SK-MEL-5 (cell line): ENCODE results near the gene ARHGAP9. TPM values are rescaled to one million over a fixed set of nuclear protein-coding genes. Genes with fewer than 3 reads are reported as not detected.
A peak's percentile ranks its signal among the peaks of the same experiment; 100 is the strongest.
"Not testable (repeated sequence)": the region's sequence is repeated elsewhere in the genome, so short reads cannot be mapped to it uniquely, and the experiment has no call there.

Experiments used
- DNase-seq: peaks from one replicate; pipeline ENCODE4 v3.0.0-alpha.2; 2016; ENCODE audit warnings: low read depth, low spot score
- in situ Hi-C: cut with HindIII; loops from 2 replicates; pipeline ENCODE4 v1.10.0; 2016; ENCODE audit warnings: low sequenced_read_pairs, high pct_unique_total_duplicates, low pct_unique_long_range_greater_than_20kb
- total RNA-seq: library from RNA; depleted of rRNA; stranded (reverse); fragments of >200 nt; shearing (Covaris generic); gene quantifications from 2 replicates; pipeline ENCODE4 v1.2.3, GENCODE V29; 2014

Gene ARHGAP9
- total RNA-seq, 1 experiment from 2014 or later = not detected

- peak; percentile 46 for DNase-seq
These were observed 39.5 kb upstream of the ARHGAP9 start for GRCh38 chr12:57518920-57519795.

GRCh38 chr12:57518176-57518919 lies 38.7 kb upstream of the ARHGAP9 start:
- in situ Hi-C loops = no loop called here

More at GRCh38 chr12:57518920-57519795, 39.5 kb upstream of the ARHGAP9 start:
- in situ Hi-C loops = no loop called here

GRCh38 chr12:57517718-57518117 lies 38.1 kb upstream of the ARHGAP9 start:
- in situ Hi-C loops, DNase-seq: not testable (repeated sequence)

More at GRCh38 chr12:57518176-57518919, 38.7 kb upstream of the ARHGAP9 start:
- no peak for DNase-seq

GRCh38 chr12:57517187-57517586 lies 37.5 kb upstream of the ARHGAP9 start:
- in situ Hi-C loops = no loop called here
- DNase-seq = no peak

GRCh38 chr12:57516617-57517153 lies 37.0 kb upstream of the ARHGAP9 start:
- in situ Hi-C loops = no loop called here
- no peak for DNase-seq

DNA sequence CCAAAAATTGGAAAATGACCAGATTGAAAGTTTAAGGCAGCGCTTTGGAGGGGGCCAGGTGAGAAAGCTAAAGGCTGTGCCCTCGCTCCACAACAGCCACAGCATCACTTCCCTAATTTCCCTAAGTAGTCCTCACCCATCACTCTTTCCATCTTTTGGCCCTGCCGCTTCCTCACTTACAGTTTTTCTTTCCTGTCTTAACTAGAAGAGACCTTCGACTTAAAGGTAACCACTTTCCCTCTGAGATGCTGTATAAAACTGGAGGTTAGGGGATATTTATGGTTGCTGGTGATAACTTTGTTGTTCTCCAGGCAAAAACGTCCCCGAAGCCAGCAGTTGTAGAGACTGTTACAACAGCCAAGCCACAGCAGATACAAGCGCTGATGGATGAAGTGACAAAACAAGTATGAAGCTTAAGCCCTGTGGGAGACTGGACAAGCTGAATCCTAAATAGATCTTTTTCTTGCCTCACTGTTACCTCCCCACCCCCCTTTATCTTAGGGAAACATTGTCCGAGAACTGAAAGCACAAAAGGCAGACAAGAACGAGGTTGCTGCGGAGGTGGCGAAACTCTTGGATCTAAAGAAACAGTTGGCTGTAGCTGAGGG lies 36.4 kb upstream of the ARHGAP9 start:
- DNase-seq = peak; percentile 22
- in situ Hi-C loops = no loop called here

DNA sequence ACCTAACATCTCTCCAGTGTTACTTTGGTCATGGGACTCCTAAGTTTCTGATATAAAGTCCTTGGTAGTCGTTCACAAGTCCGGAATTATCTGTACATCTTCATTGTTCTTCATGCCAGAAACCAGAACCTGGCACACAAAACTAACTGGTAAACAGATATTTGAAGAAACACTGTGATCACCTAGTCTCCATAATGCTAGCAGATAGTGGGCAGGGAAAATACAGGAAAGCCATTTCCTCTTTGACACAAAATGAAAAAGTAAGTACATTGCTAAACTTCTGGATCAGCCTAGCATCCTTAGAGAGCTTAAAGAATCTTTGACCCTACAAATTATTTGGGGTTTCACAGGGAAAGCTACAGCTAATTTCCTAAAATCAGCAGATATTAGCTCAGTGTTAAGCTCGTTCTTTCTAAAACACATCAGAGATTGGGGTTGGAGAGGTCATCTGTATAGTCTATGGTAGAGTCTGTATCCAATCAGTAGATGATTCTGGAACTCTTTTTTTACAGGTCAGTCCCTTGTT lies 35.8 kb upstream of the ARHGAP9 start:
- no peak for DNase-seq
- in situ Hi-C loops = no loop called here

GRCh38 chr12:57514720-57515407 lies 35.2 kb upstream of the ARHGAP9 start:
- peak; percentile 23 for DNase-seq
- in situ Hi-C loops = no loop called here

GRCh38 chr12:57514246-57514645 lies 34.6 kb upstream of the ARHGAP9 start:
- in situ Hi-C loops, DNase-seq: not testable (repeated sequence)

- in situ Hi-C loops, DNase-seq: not testable (repeated sequence)
These were observed 34.0 kb upstream of the ARHGAP9 start for GRCh38 chr12:57513677-57514076.

DNA sequence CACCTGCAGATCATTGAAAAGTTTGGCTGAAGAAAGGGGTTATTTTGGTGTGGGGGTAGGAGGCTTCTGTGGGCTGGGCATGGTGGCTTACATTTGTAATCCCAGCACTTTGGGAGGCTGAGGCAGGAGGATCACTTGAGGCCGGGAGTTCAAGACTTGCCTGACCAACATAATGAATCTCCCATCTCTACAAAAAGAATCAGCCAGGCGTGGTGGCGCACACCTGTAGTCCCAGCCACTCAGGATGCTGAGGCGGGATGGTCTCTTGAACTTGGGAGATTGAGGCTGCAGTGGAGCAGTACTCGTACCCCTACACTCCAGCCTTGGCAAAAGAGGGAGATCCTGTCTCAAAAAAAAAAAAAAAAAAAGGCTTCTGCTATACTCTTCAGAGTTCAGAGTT lies 33.6 kb upstream of the ARHGAP9 start:
- in situ Hi-C loops = no loop called here
- no peak for DNase-seq

GRCh38 chr12:57512665-57513064 lies 33.0 kb upstream of the ARHGAP9 start:
- DNase-seq = no peak
- in situ Hi-C loops = no loop called here

- in situ Hi-C loops = no loop called here
- no peak for DNase-seq
These were observed 32.1 kb upstream of the ARHGAP9 start for GRCh38 chr12:57511588-57512325.

- in situ Hi-C loops = no loop called here
- DNase-seq = no peak
These were observed 31.5 kb upstream of the ARHGAP9 start for GRCh38 chr12:57511161-57511560.

DNA sequence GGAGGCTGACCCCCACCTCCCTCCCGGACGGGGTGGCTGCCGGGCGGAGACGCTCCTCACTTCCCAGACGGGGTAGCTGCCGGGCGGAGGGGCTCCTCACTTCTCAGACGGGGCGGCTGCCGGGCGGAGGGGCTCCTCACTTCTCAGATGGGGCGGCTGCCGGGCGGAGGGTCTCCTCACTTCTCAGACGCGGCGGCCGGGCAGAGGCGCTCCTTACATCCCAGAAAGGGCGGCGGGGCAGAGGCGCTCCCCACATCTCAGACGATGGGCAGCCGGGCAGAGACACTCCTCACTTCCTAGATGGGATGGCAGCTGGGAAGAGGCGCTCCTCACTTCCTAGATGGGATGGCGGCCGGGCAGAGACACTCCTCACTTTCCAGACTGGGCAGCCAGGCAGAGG lies 28.1 kb upstream of the ARHGAP9 start:
- DNase-seq, in situ Hi-C loops: not testable (repeated sequence)

- DNase-seq, in situ Hi-C loops: not testable (repeated sequence)
These were observed 26.9 kb upstream of the ARHGAP9 start for GRCh38 chr12:57506541-57506940.
